NCI-H1092 treated with DMSO at 0.1 percent for 48 hours (cell line): ENCODE measurements around the gene CBLIF.
"Not testable (repeated sequence)": the region's sequence is repeated elsewhere in the genome, so short reads cannot be mapped to it uniquely, and the experiment has no call there.

ENCODE experiments used
- DNase-seq: peaks from one replicate; lab custom pipeline; 2025; lab: John Stamatoyannopoulos, UW

CBLIF gene

DNA sequence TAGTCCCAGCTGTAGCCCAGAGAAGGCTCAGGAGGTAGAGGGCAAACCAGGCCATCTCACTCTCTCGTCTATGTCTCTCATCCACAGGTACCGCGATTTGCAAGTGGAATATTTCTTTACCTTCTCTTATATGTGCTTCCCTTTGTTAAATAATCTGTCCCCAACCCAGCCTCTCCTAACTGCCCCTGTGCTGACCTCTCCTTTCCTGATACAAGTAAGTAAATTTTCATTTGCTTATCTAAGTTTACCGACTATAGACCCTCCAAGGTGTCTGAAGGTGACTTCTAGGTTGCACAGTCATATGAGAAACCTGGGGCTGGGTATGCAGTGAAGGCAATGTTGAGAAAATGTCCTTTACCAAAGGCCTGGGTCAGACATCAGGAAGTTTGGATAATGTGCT, at the start of gene CBLIF:
Gene CBLIF, minus strand, starts transcription at position 101 of the 400 bp plus-strand sequence. Its CDS starts 46 bp downstream, at position 55.
- no peak for DNase-seq

DNA sequence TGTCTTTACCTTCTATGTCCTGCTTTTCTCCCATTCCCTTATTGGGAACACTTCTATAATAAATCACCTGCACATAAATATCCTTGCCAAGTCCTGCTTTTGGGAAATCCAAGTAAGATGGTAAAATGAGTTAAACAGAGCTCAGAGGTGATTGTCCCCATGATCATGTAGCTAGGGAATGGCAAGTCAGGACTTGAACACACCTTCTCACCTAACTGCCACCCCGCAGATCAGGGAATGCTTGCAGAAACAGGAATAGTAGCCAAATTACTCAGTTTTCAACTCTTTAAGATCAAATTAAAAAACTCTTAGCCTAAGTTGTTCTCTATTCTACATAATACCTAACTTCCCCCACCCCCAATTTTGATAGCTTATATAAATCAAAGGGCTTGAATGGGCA, 49.3 kb upstream of the CBLIF start:
- no peak for DNase-seq

DNA sequence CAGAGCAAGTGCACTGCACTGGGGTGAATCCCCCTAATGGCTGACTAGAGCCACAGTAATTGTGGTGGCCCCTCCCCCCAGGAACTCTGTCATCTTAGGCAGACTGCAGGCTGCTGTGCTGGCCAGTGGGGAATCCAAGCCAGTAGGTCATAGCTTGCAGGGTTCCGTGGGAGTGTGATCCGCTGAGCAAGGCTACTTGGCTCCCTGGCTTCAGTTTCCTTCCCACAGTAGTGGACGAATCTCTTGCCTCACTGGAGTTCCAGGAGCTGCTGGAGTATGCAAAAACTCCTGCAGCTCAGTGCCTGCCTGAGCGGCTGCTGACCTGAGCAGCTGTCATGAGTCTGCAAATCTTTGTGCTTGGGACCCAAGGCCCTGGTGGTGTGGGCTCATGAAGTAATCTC, 46.5 kb upstream of the CBLIF start:
- DNase-seq, result no peak

DNA sequence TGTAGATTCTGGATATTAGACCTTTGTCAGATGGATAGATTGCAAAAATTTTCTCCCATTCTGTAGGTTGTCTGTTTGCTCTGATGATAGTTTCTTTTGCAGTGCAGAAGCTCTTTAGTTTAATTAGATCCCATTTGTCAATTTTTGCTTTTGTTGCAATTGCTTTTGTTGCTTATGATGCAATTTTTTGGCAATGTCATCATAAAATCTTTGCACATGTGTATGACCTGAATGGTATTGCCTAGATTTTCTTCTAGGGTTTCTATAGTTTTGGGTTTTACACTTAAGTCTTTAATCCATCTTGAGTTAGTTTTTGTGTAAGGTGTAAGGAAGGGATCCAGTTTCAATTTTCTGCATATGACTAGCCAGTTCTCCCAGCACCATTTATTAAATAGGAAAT, 41.9 kb upstream of the CBLIF start:
- DNase-seq, result not testable (repeated sequence)

DNA sequence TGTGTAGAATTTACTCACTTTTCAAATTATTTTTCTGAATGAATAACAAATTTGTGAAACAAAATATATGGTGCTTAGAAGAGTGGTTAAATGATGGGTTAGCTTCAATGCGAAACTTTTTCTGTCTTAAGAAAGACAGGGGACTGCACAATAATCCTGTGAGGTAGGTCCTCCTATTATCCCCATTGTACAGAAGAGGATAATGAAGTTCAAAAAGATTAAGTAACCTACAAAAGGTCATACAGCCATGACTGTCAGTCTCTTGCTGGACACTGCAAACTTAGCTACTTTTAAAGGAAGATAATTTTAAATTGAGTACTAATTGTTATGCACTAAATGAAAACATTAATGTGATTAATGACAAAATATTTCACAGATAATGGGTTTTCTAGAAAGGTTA, 38.3 kb upstream of the CBLIF start:
- no peak for DNase-seq

DNA sequence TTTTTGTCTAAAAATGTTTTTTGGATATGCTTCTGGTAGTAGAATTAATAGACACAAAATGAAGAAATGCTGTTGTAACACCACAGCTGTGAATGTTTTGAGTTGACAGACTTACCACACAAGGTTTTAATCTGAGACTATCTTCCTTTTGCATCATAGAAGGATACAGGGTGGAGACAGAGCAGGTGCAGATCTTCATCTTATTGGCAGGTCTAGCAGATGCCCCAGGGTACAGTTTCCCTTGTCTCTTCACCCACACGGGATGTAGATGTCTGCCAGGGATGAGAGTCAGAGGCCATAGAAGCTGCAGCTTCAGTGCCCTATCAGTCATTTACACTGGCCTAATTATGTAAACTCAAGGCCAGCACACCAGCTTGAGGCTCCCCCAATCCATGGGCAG, 34.3 kb upstream of the CBLIF start:
- DNase-seq, result no peak

DNA sequence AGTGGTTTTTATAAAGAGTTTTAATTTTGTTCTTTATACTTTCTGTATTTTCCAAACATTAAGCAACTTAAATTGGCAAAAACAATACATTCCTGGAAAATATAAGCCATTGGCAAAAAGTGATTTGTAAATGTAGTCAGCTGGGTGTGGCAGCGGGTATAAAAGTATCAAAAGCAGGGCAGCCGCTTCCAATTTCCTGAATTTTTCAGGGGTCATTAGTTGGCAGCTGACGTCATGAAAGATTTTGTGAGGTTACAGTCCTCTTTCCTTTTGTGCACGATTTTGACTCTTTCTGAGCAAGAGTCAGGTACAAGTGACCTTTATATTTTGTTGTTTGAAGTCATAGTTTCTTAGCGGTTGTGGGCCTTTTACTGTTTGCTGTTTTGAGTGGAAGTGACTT, 33.3 kb upstream of the CBLIF start, which contains the start of gene OOSP3:
Gene OOSP3, plus strand, starts transcription at position 208 of the 400 bp plus-strand sequence. Its CDS starts 27 bp downstream, at position 235.
- no peak for DNase-seq

DNA sequence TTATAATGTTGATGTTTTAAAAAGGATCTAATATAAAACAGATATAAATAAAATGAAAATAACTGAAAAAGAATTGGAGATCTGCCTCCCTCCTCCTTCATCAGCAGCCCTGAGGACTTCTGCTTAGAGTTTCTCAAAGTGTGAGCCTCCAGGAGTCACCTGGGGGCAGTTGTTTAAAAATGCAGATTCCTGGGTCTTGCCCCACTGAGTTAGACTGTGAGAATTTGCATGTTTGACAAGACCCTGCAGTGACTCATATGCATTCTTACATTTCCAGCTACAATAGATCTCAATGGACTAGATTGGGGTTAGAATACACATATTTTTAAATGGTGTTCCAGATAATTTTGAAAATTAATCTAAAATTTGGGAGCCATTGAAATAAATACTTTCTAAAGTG, 32.5 kb upstream of the CBLIF start:
- no peak for DNase-seq

DNA sequence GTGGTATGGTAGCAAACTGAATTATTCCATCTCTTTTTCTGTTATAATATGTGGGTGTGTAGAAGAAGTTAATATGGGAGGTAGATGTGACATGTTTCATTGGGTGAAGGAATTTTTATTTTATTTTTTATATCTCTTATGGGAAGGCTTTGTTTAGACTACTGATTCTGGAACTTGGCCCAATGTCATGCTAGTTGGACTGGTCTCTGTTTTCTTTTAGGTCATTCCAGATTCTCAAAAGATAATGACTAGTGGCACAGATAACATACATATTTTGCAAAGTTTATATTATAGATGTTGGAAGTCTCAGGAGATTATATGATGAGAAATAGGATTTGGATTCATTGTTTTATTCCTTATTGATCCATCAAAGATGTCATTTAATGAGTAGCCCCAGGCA, 32.0 kb upstream of the CBLIF start:
- no peak for DNase-seq

DNA sequence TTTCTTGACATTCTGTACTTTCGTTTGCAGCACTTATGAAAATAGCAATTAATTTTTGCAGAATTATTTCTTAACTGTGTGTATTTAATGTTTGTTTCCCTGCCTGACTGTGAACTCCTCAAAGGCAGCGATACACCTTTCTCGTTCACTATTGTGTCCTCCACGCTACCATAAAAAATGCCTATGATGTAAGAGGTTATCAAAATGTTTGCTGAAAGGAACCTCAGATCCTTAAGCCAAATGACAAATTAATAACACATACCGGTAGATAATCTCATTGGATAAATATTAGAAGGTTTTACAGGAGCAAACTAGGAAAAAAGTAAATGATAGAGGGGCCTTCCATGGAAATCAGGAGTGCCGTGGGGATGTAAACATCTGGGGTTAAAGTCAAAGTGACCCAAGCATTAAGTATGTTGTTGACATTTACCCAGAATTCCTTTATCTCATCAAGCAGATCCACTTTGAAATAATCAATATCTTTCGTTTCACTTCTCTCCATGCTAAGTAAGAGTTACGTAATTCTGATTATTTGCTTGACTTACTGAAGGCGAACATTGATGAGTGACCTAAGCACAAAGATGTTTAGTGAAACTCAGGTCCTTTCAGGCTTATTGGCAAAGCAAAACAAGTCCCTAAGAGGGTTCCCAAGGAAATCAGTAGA, 30.7 kb upstream of the CBLIF start:
- no peak for DNase-seq

DNA sequence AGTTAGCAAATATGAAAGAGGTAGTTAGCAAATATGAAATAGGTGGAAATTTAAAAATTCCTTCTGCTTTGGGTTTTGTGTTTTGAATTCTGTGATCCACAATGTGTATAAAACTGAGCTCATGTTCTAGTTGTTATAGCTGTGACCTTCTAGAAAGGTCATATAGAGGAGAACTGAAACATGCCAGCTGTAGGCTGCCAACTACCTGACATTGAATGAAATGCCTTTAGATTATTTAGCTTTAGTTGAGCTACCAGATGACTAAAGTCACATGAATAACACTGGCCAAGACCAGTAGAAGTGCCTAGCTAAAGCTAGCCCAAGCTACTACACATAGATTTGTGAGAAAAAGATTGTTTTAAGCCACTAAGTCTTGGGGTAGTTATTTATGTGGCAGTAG, 26.8 kb upstream of the CBLIF start:
- DNase-seq, result no peak

DNA sequence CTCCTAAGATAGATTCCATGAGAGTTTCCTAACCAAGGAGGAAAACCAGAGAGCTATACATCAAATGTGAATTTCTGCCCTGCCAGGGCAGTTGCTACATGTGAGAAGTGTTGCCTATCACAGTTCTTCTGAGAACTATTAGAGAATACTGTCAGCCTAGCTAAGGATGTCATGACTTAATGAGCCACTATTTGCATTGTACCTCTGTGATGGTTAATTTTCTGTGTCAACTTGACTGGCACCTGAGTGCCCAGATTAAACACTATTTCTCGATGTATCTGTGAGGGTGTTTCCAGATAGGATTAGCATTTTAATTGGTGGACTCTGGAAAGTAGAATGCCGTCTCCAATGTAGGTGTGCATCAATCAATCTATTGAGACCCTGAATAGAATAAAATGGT, 22.6 kb upstream of the CBLIF start:
- DNase-seq, result no peak

DNA sequence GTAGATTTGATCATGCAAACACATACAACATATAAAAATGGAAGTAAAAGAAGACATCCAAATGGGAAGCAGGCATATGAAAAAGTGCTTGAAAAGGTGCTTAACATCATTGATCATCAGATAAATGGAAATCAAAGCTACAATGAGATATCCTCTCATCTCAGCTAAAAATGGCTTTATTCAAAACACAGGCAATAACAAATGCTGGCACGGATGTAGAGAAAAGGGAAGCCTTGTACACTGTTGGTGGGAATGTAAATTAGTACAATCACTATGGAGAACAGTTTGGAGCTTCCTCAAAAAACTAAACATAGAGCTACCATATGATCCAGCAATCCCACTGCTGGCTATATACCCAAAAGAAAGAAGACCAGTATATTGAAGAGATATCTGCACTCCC, 21.5 kb upstream of the CBLIF start:
- no peak for DNase-seq

DNA sequence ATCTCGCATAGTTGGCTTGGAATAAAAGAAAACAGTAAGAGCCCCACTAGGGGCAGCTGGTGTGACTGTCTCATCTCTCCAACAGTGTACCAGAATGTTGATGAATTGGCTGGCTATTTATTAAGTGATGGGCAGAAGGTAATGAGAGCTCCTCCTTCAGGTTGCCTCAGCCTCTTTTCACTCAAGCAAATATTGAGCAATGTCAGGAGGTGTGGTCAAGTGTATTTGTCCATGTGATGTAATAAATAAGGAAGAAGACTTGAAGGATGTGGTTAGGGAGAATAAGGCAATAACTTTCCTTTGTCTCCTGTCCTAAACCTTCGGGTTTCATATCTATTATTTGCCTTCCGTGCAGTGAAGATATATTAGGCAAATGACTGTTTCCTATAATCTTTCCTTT, 21.1 kb upstream of the CBLIF start, which contains the start of gene TCN1:
Gene TCN1, minus strand, starts transcription at position 91 of the 400 bp plus-strand sequence. Its CDS starts 17 bp downstream, at position 74.
- DNase-seq, result no peak

DNA sequence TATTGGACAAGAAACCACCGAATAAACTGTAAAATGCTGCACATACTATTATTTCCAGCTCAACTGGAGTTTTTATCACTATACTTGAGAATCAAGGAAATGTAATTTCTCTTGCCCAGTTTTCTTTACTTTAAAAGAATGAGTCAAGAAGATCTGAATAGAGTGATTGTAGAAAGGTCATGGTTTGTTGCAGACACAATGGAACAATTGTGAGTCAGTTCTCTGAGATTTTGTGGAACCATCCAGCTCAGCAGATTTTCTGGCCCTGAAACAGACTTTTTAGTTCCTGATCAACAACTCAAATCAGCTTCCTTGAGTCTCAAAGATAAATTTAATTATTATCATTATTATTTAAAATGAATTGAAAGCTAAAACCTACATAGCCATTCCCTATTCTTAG, 19.7 kb upstream of the CBLIF start:
- DNase-seq, result no peak

DNA sequence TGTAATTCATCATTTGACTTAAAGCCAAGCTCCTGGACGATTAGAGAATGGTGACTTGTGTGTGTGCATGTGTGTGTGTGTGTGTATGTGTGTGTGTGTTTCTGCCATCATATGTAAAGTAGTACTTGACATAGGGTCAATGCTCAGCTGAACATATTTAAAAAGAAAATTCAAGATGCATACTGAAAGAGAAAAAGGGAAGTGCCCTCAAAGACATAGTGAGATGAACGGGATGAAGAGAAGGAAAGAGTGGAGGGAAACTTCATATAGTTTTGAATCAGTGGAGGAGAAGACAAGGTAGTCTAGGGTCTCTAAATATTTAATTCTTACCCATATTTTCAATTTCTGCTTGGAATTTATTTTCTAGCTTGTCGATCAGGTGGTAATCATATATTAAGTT, 17.0 kb upstream of the CBLIF start:
- DNase-seq, result no peak

DNA sequence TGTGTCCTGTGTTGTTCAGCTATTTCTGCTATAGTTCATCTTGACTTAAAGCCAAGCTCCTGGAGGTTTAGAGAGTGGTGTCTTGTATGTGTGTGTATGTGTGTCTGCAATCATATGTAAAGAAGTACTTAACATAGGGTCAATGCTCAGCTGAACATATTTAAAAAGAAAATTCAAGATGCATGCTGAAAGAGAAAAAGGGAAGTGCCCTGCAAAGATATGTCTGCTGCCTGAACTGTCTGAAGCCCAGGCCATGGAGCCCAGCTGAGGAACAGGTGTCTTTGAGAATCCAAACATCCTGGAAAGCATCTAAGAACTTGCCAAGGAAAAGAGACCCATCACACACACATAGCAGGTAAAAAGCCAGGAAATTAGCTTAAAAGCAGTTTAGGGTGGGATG, 14.4 kb upstream of the CBLIF start:
- DNase-seq, result no peak

DNA sequence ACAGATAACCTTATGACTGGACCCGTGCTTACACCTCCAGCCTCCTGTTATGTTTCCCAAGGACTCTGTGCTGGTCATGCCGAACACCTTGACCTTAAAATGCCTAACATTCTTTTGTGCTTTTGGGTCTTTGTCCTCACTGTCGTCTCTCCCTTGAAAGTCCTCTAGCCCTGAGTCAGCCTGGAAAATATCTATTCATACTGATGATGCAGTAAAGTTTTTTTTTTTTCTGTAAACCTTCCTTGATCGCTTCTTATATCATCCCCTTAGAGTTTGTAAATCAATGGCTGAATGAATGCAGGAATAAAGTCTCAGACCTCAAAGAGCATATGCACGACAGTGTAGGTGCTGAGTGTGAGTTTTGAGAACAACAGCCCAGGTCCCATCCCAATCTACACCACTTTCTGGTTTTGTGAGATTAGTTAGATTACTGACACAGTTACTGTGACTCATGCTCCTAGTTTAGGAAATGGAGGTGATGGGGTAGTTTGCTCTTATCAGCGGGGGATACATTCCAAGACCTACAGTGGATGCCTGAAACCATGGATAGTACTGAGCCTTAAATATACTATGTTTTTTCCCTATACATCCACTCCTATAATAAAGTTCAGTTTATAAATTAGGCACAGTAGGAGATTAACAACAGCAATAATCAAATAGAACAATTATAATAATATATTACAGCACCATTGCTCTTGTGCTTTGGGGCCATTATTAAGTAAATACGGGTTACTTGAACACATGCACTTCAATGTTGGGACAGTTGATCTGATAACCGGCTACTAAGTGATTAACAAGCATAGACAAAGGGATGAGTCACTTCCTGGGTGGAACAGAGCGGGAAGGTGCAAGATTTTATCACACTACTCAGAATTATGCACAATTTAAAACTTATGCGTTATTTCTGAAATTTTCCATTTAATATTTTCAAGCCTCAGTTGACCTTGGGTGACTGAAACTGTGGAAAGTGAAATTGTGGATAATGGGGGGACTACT, 12.4 kb upstream of the CBLIF start:
- DNase-seq, result no peak

DNA sequence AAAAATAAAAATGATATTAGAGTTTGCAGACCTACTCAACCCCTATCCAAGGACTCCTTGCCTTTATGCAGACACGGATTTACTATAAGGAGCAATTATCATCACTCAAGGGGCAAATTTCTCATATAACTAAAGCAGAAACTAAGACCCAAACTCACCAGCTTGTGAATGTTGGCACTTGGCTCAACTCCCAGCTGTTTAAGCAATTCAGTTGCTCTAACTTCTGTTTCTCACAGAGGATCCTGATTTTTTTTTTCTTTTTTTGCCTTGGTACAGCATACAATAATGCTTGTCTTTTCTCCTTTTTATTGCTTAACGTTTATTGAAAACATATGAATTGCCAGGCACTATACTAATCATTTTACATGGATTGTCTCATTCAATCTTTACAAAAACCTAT, 9.6 kb upstream of the CBLIF start:
- no peak for DNase-seq

DNA sequence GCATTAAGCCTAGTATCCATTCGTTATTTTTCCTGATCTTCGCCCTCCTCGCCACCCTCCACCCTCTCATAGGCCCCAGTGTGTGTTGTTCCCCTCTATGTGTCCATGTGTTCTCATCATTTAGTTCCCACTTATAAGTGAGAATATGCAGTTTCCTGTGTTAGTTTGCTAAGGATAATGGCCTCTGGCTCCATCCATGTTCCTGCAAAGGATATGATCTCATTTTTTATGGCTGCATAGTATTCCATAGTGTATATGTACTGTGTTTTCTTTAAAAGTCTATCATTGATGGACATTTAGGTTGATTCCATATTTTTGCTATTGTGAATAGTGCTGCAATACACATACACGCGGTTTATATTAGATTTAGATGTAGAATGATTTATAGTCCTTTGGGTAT, 6.1 kb upstream of the CBLIF start:
- DNase-seq, result not testable (repeated sequence)

DNA sequence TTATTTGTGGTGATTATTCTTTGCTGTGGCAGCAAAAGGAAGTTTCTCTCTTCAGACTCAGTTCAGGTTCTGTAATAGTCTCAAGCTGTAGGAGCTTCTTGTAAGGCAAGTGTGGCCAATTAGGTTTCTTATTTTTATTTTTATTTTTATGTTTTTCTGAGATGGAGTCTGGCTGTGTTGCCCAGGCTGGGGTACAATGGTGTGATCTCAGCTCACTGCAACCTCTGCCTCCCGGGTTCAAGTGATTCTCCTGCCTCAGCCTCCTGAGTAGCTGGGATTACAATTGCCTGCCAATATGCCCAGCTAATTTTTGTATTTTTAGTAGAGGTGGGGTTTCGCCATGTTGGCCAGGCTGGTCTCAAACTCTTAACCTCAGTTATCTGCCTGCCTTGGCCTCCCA, 4.3 kb upstream of the CBLIF start:
- DNase-seq, result not testable (repeated sequence)

DNA sequence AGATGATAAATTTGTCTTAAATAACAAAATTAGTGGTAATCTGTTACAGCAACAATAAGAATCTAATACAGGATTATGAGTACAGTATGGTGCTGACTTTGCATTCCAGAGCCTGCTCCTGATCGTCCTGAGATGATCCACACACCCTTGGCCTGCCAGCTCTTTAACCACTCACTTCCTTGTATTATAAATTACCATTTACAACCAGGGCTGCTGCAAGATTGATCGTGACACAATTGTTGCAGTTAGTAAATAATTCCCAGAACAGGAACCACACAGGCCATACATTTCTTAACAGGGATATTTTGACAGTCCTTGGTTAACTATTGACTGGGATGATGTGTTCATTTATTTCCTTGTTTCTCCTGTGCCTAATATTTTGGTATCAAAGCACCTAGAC, 3.8 kb upstream of the CBLIF start:
- no peak for DNase-seq

DNA sequence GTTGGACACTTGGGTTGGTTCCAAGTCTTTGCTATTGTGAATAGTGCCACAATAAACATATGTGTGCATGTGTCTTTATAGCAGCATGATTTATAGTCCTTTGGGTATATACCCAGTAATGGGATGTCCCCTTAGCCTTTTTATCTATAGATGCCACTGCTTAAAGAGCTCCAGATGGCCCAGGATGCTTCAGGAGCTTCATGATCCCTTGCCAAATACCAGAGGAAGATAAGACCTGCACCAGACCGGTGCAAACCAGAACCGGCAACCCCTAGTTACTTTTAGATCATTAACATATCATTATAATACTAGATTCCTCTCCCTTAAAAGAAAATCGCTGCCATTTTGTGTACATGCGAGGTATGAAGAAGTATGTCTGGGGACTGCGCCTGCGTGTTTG, 3.1 kb upstream of the CBLIF start:
- not testable (repeated sequence) for DNase-seq
